Activated naive CD4-positive, alpha-beta T cell treated with Interleukin-2 at 50 U/mL for 16 hours (primary cell): ENCODE results near the gene CPNE2.

Source experiments
- DNase-seq: peaks from one replicate; pipeline ENCODE4 v3.0.0-alpha.2; 2020

CPNE2 gene

GRCh38 chr16:57146735-57147134 is 54.4 kb downstream of the CPNE2 start:
- no peak for DNase-seq

GRCh38 chr16:57147381-57148221 is 55.2 kb downstream of the CPNE2 start:
- no peak for DNase-seq

- no peak for DNase-seq
These were observed 56.1 kb downstream of the CPNE2 start for GRCh38 chr16:57148481-57148880.

GRCh38 chr16:57149391-57149790 is 57.0 kb downstream of the CPNE2 start:
- DNase-seq: no peak

GRCh38 chr16:57150682-57151330 is 58.4 kb downstream of the CPNE2 start:
- DNase-seq: no peak

GRCh38 chr16:57151369-57151768 is 59.0 kb downstream of the CPNE2 start:
- DNase-seq: no peak

- DNase-seq: no peak
These were observed 60.0 kb downstream of the CPNE2 start for GRCh38 chr16:57152096-57153093.

GRCh38 chr16:57153841-57154240 is 61.5 kb downstream of the CPNE2 start:
- DNase-seq: no peak

GRCh38 chr16:57155702-57156350 is 63.4 kb downstream of the CPNE2 start:
- DNase-seq: no peak

GRCh38 chr16:57156351-57156703 is 63.9 kb downstream of the CPNE2 start:
- no peak for DNase-seq

- no peak for DNase-seq
These were observed 65.2 kb downstream of the CPNE2 start for GRCh38 chr16:57157533-57157932.

- DNase-seq: no peak
These were observed 67.1 kb downstream of the CPNE2 start for GRCh38 chr16:57159447-57159846.

- no peak for DNase-seq
These were observed 71.5 kb downstream of the CPNE2 start for GRCh38 chr16:57163842-57164241.

- no peak for DNase-seq
These were observed 73.1 kb downstream of the CPNE2 start for GRCh38 chr16:57165483-57165882.

GRCh38 chr16:57165938-57166337 is 73.6 kb downstream of the CPNE2 start:
- no peak for DNase-seq

GRCh38 chr16:57166451-57166850 is 74.1 kb downstream of the CPNE2 start:
- DNase-seq: no peak

- no peak for DNase-seq
These were observed 74.6 kb downstream of the CPNE2 start for GRCh38 chr16:57166951-57167350.

- no peak for DNase-seq
These were observed 75.2 kb downstream of the CPNE2 start for GRCh38 chr16:57167538-57167937.

GRCh38 chr16:57167953-57168352 is 75.6 kb downstream of the CPNE2 start:
- DNase-seq: no peak

- DNase-seq: no peak
These were observed 76.9 kb downstream of the CPNE2 start for GRCh38 chr16:57169327-57169726.

GRCh38 chr16:57172721-57173290 is 80.4 kb downstream of the CPNE2 start:
- DNase-seq: no peak

GRCh38 chr16:57175896-57176295 is 83.5 kb downstream of the CPNE2 start:
- no peak for DNase-seq
